A549 treated with AZD9567 at 1 μM for 4 hours (cell line): Measurements from ENCODE around the gene CDIP1. TPM values are rescaled to one million over a fixed set of nuclear protein-coding genes. Genes with fewer than 3 reads are reported as not detected.

Source experiments
- total RNA-seq: library from RNA; stranded (reverse); fragments of 200-300 nt; extraction: Qiagen RNA extraction; gene quantifications from 5 replicates; pipeline ENCODE4 v1.2.3, GENCODE V29; 2022; ENCODE audit not compliant: insufficient read depth

The CDIP1 gene
- 12.3 to 15.7 TPM (median 13.9 TPM) in 5 replicates for total RNA-seq

GRCh38 chr16:4538350-4539235 lies at the start of gene CDIP1:
Gene CDIP1, minus strand, starts transcription at chr16:4538773. Its CDS starts 24,643 bp downstream, at chr16:4514130.

GRCh38 chr16:4556112-4556511 lies 17.5 kb upstream of the CDIP1 start, which contains the start of gene C16orf96:
Gene C16orf96, plus strand, starts transcription at chr16:4556340. Its CDS starts 150 bp downstream, at chr16:4556490.

GRCh38 chr16:4475880-4476788 lies 62.4 kb downstream of the CDIP1 start, which contains the start of gene HMOX2:
Gene HMOX2, plus strand, starts transcription at chr16:4476398. Its CDS starts 29,127 bp downstream, at chr16:4505525.

GRCh38 chr16:4474192-4474961 lies 64.2 kb downstream of the CDIP1 start, which contains the start of gene NMRAL1:
Gene NMRAL1, minus strand, starts transcription at chr16:4474625. Its CDS starts 493 bp downstream, at chr16:4474132.

Other genes starting within 250 kb of the CDIP1 start
- gene GLIS2, start 222.7 kb downstream of the CDIP1 start, total RNA-seq, result 20.1 to 28.6 TPM (median 27.1 TPM) in 5 replicates
- gene PAM16, start 187.5 kb downstream of the CDIP1 start, total RNA-seq, result 52.8 to 79.5 TPM (median 78.6 TPM) in 5 replicates
- 1.9 to 5.8 TPM (median 5.2 TPM) in 5 replicates for gene VASN, start 166.9 kb downstream of the CDIP1 start, total RNA-seq
- 7.3 to 23.0 TPM (median 18.8 TPM) in 5 replicates for gene CORO7, start 122.2 kb downstream of the CDIP1 start, total RNA-seq
- gene DNAJA3, start 112.9 kb downstream of the CDIP1 start, total RNA-seq, result 66.5 to 73.6 TPM (median 71.6 TPM) in 5 replicates
- 25.0 to 46.7 TPM (median 44.9 TPM) in 5 replicates for gene NMRAL1, start 64.1 kb downstream of the CDIP1 start, total RNA-seq
- 64.5 to 136 TPM (median 66.8 TPM) in 5 replicates for gene HMOX2, start 62.4 kb downstream of the CDIP1 start, total RNA-seq
- 0.02 to 0.06 TPM (median 0.05 TPM) in 3 of 5 replicates, not detected in the others for gene C16orf96, start 17.6 kb upstream of the CDIP1 start, total RNA-seq
- 35.1 to 62.2 TPM (median 56.6 TPM) in 5 replicates for gene UBALD1, start 76.1 kb upstream of the CDIP1 start, total RNA-seq
- gene MGRN1, start 86.1 kb upstream of the CDIP1 start, total RNA-seq, result 40.8 to 50.4 TPM (median 44.0 TPM) in 5 replicates
- 15.7 to 28.4 TPM (median 26.0 TPM) in 5 replicates for gene NUDT16L1, start 154.8 kb upstream of the CDIP1 start, total RNA-seq
- 17.4 to 28.8 TPM (median 27.4 TPM) in 5 replicates for gene ANKS3, start 195.5 kb upstream of the CDIP1 start, total RNA-seq
- 1.3 to 1.7 TPM (median 1.5 TPM) in 4 of 5 replicates, not detected in the other for gene DNAAF8, start 195.8 kb upstream of the CDIP1 start, total RNA-seq
- gene ZNF500, start 228.4 kb upstream of the CDIP1 start, total RNA-seq, result 8.0 to 14.9 TPM (median 8.8 TPM) in 5 replicates
- 0.18 to 0.26 TPM in 2 of 5 replicates, not detected in the others for gene SEPTIN12, start 249.6 kb upstream of the CDIP1 start, total RNA-seq